Measurements from ENCODE around the gene ZNF319. TPM values are rescaled to one million over a fixed set of nuclear protein-coding genes. Genes with fewer than 3 reads are reported as not detected.

The ZNF319 gene
- total RNA-seq, 1 experiment from 2014 or later = 4.3 TPM

DNA sequence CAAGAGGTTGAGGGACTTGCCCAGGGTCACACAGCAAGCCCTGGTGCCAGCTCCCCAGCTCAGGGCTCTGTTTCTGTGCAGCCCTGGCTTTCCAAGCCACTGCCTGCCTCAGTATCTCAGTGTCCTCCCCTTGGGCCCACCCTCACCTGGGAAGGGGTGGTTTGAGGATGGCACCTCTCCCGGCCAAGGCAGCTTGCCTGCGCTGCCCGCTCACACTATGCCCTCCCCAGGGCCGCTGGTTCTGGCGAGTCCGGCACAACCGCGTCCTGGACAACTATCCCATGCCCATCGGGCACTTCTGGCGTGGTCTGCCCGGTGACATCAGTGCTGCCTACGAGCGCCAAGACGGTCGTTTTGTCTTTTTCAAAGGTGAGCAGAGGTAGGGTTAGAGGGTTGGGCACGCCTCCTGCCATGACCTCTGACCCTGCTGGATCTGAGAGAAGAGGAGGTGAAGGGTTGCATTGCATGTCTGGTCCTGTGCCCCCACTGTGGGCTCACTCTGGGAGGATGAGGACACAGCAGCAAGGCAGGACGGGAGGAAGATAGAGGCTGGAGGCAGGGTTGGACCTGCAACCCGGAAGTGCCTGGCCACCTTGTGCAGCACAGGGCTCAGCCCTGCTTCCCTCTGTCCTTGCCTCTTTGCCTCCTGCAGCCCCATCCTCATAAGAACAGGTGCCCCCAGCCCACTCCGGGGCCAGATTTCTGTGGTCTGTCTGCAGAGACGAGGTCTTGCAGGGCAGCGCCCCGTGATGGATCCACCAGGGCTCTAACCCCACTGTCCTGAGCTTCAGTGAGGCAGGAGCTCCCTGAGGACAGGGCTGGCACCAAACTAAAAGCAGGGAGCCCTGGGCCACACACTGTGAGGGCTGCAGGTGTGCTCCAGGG lies 41.8 kb upstream of the ZNF319 start:
- Histone ChIP-seq H3K9me3 (replicated peaks) (no peaks in the 10 kb centered on the region), H3K4me1 (replicated peaks) (no peaks in the 10 kb centered on the region), H3K27ac (no peak overlapping the region), H3K4me3 (no peak overlapping the region), H3K36me3 (no peaks in the 10 kb centered on the region), H3K27me3 (replicated peaks) (no peaks in the 10 kb centered on the region)
- no peak for DNase-seq (ENCODE audit: low read depth in 1 of 2, low spot score in 2 of 2)

DNA sequence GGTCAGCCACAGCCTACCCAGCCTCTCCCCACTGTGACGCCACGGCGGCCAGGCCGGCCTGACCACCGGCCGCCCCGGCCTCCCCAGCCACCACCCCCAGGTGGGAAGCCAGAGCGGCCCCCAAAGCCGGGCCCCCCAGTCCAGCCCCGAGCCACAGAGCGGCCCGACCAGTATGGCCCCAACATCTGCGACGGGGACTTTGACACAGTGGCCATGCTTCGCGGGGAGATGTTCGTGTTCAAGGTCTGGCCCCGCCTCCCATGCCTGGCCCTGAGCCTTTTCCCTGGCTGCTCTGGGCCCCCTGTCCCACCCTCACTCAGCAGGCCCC lies 41.1 kb upstream of the ZNF319 start:
- no peak for DNase-seq (ENCODE audit: low read depth in 1 of 2, low spot score in 2 of 2)

GRCh38 chr16:58040945-58041627 lies 40.6 kb upstream of the ZNF319 start:
- Histone ChIP-seq H3K4me1 (replicated peaks) (no peaks in the 10 kb centered on the region), H3K27me3 (replicated peaks) (no peaks in the 10 kb centered on the region), H3K4me3 (no peak overlapping the region), H3K27ac (no peak overlapping the region), H3K36me3 (no peaks in the 10 kb centered on the region), H3K9me3 (replicated peaks) (no peaks in the 10 kb centered on the region)
- DNase-seq (ENCODE audit: low read depth in 1 of 2, low spot score in 2 of 2) = no peak

More for the DNA sequence above, 41.1 kb upstream of the ZNF319 start:
- no peaks in the 10 kb centered on the region for H3K9me3 ChIP-seq (replicated peaks)
- no peaks in the 10 kb centered on the region for H3K36me3 ChIP-seq
- H3K4me3 ChIP-seq = no peak overlapping the region
- H3K27me3 ChIP-seq (replicated peaks) = no peaks in the 10 kb centered on the region
- H3K4me1 ChIP-seq (replicated peaks) = no peaks in the 10 kb centered on the region
- H3K27ac ChIP-seq = no peak overlapping the region

- Histone ChIP-seq H3K27me3 (replicated peaks) (no peaks in the 10 kb centered on the region), H3K27ac (no peak overlapping the region), H3K4me3 (no peak overlapping the region), H3K36me3 (no peaks in the 10 kb centered on the region), H3K4me1 (replicated peaks) (no peaks in the 10 kb centered on the region), H3K9me3 (replicated peaks) (no peaks in the 10 kb centered on the region)
- no peak for DNase-seq (ENCODE audit: low read depth in 1 of 2, low spot score in 2 of 2)
These were observed 40.0 kb upstream of the ZNF319 start for GRCh38 chr16:58040496-58040846.

GRCh38 chr16:58039829-58040495 lies 39.5 kb upstream of the ZNF319 start:
- DNase-seq (ENCODE audit: low read depth in 1 of 2, low spot score in 2 of 2) = no peak
- Histone ChIP-seq H3K27ac (no peak overlapping the region), H3K27me3 (replicated peaks) (no peaks in the 10 kb centered on the region), H3K9me3 (replicated peaks) (no peaks in the 10 kb centered on the region), H3K4me1 (replicated peaks) (no peaks in the 10 kb centered on the region), H3K4me3 (no peak overlapping the region), H3K36me3 (no peaks in the 10 kb centered on the region)

DNA sequence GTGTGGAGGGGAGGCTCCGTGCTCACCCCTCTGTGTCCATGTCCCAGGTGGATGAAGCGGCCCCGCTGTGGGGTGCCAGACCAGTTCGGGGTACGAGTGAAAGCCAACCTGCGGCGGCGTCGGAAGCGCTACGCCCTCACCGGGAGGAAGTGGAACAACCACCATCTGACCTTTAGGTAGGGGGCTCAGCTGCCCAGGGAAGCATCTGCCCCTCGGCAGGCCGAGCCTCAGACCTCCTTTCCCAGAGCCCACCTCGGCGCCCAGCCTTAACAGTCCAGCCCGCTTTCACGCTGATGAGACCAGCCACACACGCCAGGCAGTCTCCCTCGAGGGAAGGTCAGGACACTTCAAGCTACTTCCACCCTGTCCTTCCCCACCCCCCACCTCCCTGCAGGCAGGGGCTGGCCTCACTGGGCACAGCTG lies 37.8 kb upstream of the ZNF319 start:
- no peak overlapping the region for H3K4me3 ChIP-seq
- no peaks in the 10 kb centered on the region for H3K27me3 ChIP-seq (replicated peaks)
- H3K36me3 ChIP-seq = no peaks in the 10 kb centered on the region
- H3K9me3 ChIP-seq (replicated peaks) = no peaks in the 10 kb centered on the region
- no peak overlapping the region for H3K27ac ChIP-seq
- H3K4me1 ChIP-seq (replicated peaks) = no peaks in the 10 kb centered on the region
- DNase-seq (ENCODE audit: low read depth in 1 of 2, low spot score in 2 of 2) = no peak

- H3K9me3 ChIP-seq (replicated peaks) = no peaks in the 10 kb centered on the region
- H3K4me1 ChIP-seq (replicated peaks) = no peaks in the 10 kb centered on the region
- H3K27ac ChIP-seq = no peak overlapping the region
- no peaks in the 10 kb centered on the region for H3K27me3 ChIP-seq (replicated peaks)
- no peak overlapping the region for H3K4me3 ChIP-seq
- no peaks in the 10 kb centered on the region for H3K36me3 ChIP-seq
- no peak for DNase-seq (ENCODE audit: low read depth in 1 of 2, low spot score in 2 of 2)
These were observed 37.0 kb upstream of the ZNF319 start for GRCh38 chr16:58037365-58038057.

DNA sequence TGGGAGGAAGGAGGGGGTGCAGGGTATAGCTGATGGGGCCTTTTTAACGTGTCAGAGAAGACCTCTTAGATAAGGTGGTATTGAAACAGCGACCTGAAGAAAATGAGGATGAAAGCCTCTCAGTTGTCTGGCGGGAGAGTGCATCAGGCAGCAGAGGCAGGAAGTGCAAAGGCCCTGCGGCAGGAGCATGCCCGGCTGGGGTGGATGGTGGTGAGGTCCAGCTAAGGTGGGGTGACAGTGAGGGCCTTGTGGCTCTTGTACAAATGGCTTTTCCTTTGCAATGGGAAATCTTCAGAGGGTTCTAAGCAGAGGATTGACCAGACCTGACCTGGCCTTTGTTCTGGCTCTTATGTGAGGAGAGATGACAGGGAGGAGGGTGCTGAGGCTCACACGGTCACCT lies 36.5 kb upstream of the ZNF319 start:
- DNase-seq (ENCODE audit: low read depth in 1 of 2, low spot score in 2 of 2) = no peak
- Histone ChIP-seq H3K4me1 (replicated peaks) (no peaks in the 10 kb centered on the region), H3K4me3 (no peak overlapping the region), H3K9me3 (replicated peaks) (no peaks in the 10 kb centered on the region), H3K27ac (no peak overlapping the region), H3K36me3 (no peaks in the 10 kb centered on the region), H3K27me3 (replicated peaks) (no peaks in the 10 kb centered on the region)

DNA sequence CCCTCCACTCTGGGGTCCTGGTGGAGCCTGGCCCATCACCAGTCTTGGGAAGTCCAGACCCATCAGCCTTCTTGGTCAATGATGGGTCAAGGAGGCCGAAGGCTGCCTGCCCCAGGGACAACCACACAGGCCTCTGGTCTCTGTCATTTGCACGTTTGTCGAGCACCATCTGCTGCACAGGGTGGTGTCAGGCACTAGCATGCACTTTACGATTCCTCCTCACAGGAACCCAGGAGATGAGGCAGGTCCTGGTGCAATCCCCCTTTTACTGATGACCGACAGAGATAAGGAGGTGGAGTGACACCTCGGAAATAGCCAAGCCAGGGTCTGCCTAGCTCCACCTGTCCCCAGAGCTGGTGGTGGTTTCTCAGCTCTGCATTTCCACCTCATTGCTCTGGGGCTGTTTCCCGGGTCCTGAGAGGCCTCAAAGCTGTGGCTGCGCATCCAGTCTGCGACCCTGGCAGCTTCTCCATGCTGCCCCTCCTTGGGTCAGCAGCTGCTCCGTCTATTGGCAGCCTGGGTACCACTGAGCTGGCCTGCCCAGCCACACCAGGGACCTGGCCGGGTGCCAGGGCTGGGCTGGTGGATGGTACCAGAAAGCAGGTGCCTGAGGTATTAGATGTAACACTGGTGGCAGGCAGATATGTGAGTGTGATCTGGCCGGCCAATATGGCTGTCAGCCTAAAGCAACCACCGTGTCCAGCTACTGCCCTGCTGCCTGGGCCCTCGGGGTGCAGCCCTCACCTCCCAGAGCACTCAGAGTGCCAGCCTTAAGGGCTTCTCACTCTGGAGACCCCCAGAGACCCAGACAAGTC lies 35.1 kb upstream of the ZNF319 start:
- Histone ChIP-seq H3K27ac (no peak overlapping the region), H3K9me3 (replicated peaks) (no peaks in the 10 kb centered on the region), H3K36me3 (no peaks in the 10 kb centered on the region), H3K27me3 (replicated peaks) (no peaks in the 10 kb centered on the region), H3K4me3 (no peak overlapping the region), H3K4me1 (replicated peaks) (no peaks in the 10 kb centered on the region)
- DNase-seq (ENCODE audit: low read depth in 1 of 2, low spot score in 2 of 2) = no peak

- DNase-seq (ENCODE audit: low read depth in 1 of 2, low spot score in 2 of 2) = no peak
- Histone ChIP-seq H3K4me1 (replicated peaks) (no peaks in the 10 kb centered on the region), H3K9me3 (replicated peaks) (no peaks in the 10 kb centered on the region), H3K27me3 (replicated peaks) (no peaks in the 10 kb centered on the region), H3K27ac (no peak overlapping the region), H3K36me3 (no peaks in the 10 kb centered on the region), H3K4me3 (no peak overlapping the region)
These were observed 34.3 kb upstream of the ZNF319 start for GRCh38 chr16:58034774-58035173.

- Histone ChIP-seq H3K27me3 (replicated peaks) (no peaks in the 10 kb centered on the region), H3K9me3 (replicated peaks) (no peaks in the 10 kb centered on the region), H3K4me3 (no peak overlapping the region), H3K4me1 (replicated peaks) (no peaks in the 10 kb centered on the region), H3K27ac (no peak overlapping the region), H3K36me3 (no peaks in the 10 kb centered on the region)
- DNase-seq (ENCODE audit: low read depth in 1 of 2, low spot score in 2 of 2) = no peak
These were observed 33.7 kb upstream of the ZNF319 start for GRCh38 chr16:58034128-58034685.

GRCh38 chr16:58032710-58033293 lies 32.3 kb upstream of the ZNF319 start:
- Histone ChIP-seq H3K4me1 (replicated peaks) (no peaks in the 10 kb centered on the region), H3K27ac (no peak overlapping the region), H3K9me3 (replicated peaks) (no peaks in the 10 kb centered on the region), H3K36me3 (no peaks in the 10 kb centered on the region), H3K27me3 (replicated peaks) (peaks cover 5% of the 10 kb centered on the region; the same call in 1 of the 2 replicates), H3K4me3 (no peak overlapping the region)
- DNase-seq (ENCODE audit: low read depth in 1 of 2, low spot score in 2 of 2) = no peak
